PC-3 (cell line): ENCODE measurements around the gene ZNF256. TPM values are rescaled to one million over a fixed set of nuclear protein-coding genes. Genes with fewer than 3 reads are reported as not detected.

Source experiments
- ATAC-seq: fragments of 200-7000 bp; cut with Tn5 transposase; 2 replicates; pipeline ENCODE4 v1.9.1; 2020; ENCODE audit warnings: mild to moderate bottlenecking, moderate library complexity
- BruUV-seq: library from RNA; stranded (reverse); fragments of 400-500 nt; replicated peaks from 2 replicates; lab custom pipeline; 2021; lab: Mats Ljungman, UMichigan
- CTCF ChIA-PET: fragments of 300-600 bp; sonication (Branson Sonifier 250); formaldehyde crosslinking; loops from one replicate; lab custom pipeline; 2022; ENCODE audit warnings: antibody characterized with exemption; lab: Charles Lee
- POLR2A ChIA-PET: fragments of 300-600 bp; sonication (Branson Sonifier 250); formaldehyde crosslinking; loops from one replicate; lab custom pipeline; 2022; ENCODE audit warnings: antibody characterized with exemption; ENCODE audit not compliant: unreplicated experiment; lab: Charles Lee
- DNase-seq: peaks from one replicate; pipeline ENCODE4 v3.0.0-alpha.2; 2015
- H2AFZ ChIP-seq: fragments of 300-600 bp; sonication (generic); 2 replicates; pipeline ENCODE4 v1.6.0; 2016; ENCODE audit warnings: antibody characterized with exemption, low read length
- H3F3A ChIP-seq: fragments of 300-600 bp; sonication (generic); one replicate; pipeline ENCODE4 v1.6.0; 2017; ENCODE audit warnings: antibody characterized with exemption, low read length, control low read depth, mild to moderate bottlenecking; ENCODE audit not compliant: unreplicated experiment
- H3K27ac ChIP-seq: fragments of 300-600 bp; sonication (generic); 2 replicates; pipeline ENCODE4 v1.5.1; 2016; ENCODE audit warnings: mild to moderate bottlenecking, low read length
- H3K27me3 ChIP-seq: fragments of 300-600 bp; sonication (generic); 2 replicates; pipeline ENCODE4 v1.6.1; 2016; ENCODE audit warnings: low read length, mixed read lengths
- H3K36me3 ChIP-seq: fragments of 300-600 bp; sonication (generic); 2 replicates; pipeline ENCODE4 v1.6.1; 2016; ENCODE audit warnings: low read depth, mixed run types, low read length, mixed read lengths
- H3K4me1 ChIP-seq: fragments of 300-600 bp; sonication (generic); 2 replicates; pipeline ENCODE4 v1.5.1; 2016; ENCODE audit warnings: low read length; ENCODE audit not compliant: insufficient read depth
- H3K4me2 ChIP-seq: fragments of 300-600 bp; sonication (generic); 2 replicates; pipeline ENCODE4 v1.6.0; 2016; ENCODE audit warnings: low read length
- H3K4me3 ChIP-seq: fragments of 300-600 bp; sonication (generic); 2 replicates; pipeline ENCODE4 v1.5.1; 2016; ENCODE audit warnings: mild to moderate bottlenecking, low read length, mixed read lengths
- H3K79me2 ChIP-seq: fragments of 300-600 bp; sonication (generic); 2 replicates; pipeline ENCODE4 v1.6.1; 2017; ENCODE audit warnings: low read length, mixed read lengths
- H3K9ac ChIP-seq: fragments of 300-600 bp; sonication (generic); 2 replicates; pipeline ENCODE4 v1.6.0; 2016; ENCODE audit warnings: mild to moderate bottlenecking, low read length
- H3K9me2 ChIP-seq: fragments of 300-600 bp; sonication (generic); replicated peaks from 2 replicates; pipeline ENCODE4 v1.6.1; 2016; ENCODE audit warnings: mixed run types, low read length, mixed read lengths
- H3K9me3 ChIP-seq: fragments of 300-600 bp; sonication (generic); 2 replicates; pipeline ENCODE4 v1.6.1; 2016; ENCODE audit warnings: low read length, mixed read lengths
- H4K20me1 ChIP-seq: fragments of 300-600 bp; sonication (generic); 2 replicates; pipeline ENCODE4 v1.6.1; 2016; ENCODE audit warnings: low read length, mixed read lengths
- CTCF ChIP-seq: fragments of 300-600 bp; sonication (generic); conservative IDR thresholded peaks from 2 replicates; pipeline ENCODE4 v1.5.1; 2017; ENCODE audit warnings: antibody characterized with exemption, low read depth, mild to moderate bottlenecking, low read length
- EZH2 ChIP-seq: fragments of 300-600 bp; sonication (generic); IDR thresholded peaks from one replicate; pipeline ENCODE4 v1.6.1; 2017; ENCODE audit warnings: antibody characterized with exemption, mild to moderate bottlenecking, low read length; ENCODE audit not compliant: unreplicated experiment
- EZH2phosphoT487 ChIP-seq: fragments of 300-600 bp; sonication (generic); IDR thresholded peaks from 2 replicates; pipeline ENCODE4 v1.6.1; 2018; ENCODE audit warnings: mild to moderate bottlenecking, antibody characterized with exemption, low read length, borderline replicate concordance
- intact Hi-C: fragments of 100-400 bp; cut with micrococcal nuclease; formaldehyde crosslinking; loops from 2 replicates; pipeline ENCODE4 v1.9.0; 2023
- total RNA-seq: library from RNA; depleted of rRNA; stranded (reverse); fragments of >200 nt; gene quantifications from 2 replicates; pipeline ENCODE4 v1.2.3, GENCODE V29; 2014

The ZNF256 gene
- total RNA-seq, 1 experiment from 2014 or later: 4.4 TPM

DNA sequence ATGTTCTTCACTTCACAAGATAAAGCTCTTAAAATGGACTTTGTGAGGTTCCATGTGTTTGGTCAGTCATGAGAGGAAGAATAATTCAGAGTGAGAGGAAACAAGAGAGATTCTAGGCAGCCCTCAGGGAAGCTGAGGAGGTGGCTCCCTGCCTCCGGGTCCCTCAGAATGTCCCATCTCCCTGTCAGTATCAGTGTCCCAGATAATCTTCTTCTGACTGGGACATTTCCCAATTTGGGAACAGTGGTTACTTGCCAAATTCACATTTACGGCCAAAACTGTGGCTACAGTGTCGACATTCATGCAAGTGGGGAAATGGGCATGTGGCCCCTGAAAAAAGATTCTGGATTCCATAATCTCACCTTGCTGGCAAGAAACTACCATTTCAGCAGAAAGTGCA, 40.1 kb downstream of the ZNF256 start:
- no peak for ATAC-seq
- ChIA-PET POLR2A (no interaction called here), CTCF (no interaction called here)
- no peaks in the 10 kb centered on the region for H3F3A ChIP-seq
- H3K79me2 ChIP-seq: no peaks in the 10 kb centered on the region
- no peaks in the 10 kb centered on the region for H4K20me1 ChIP-seq
- no peaks in the 10 kb centered on the region for H3K27me3 ChIP-seq
- H2AFZ ChIP-seq: no peak overlapping the region
- H3K4me1 ChIP-seq: no peaks in the 10 kb centered on the region
- no peak overlapping the region for H3K27ac ChIP-seq
- TF ChIP-seq EZH2 (no peak), EZH2phosphoT487 (no peak), CTCF (no peak)
- H3K9me2 ChIP-seq: no peaks in the 10 kb centered on the region
- intact Hi-C loops: no loop called here
- H3K36me3 ChIP-seq: peaks cover 52% of the 10 kb centered on the region
- no peak for DNase-seq
- no peak overlapping the region for H3K4me2 ChIP-seq
- H3K9me3 ChIP-seq: peaks cover 10% of the 10 kb centered on the region; the same call in 1 of the 2 replicates
- no peak overlapping the region for H3K4me3 ChIP-seq
- H3K9ac ChIP-seq: no peak overlapping the region
- BruUV-seq: no TSS peak

- no peaks in the 10 kb centered on the region for H3K27me3 ChIP-seq
- no peak overlapping the region for H3K4me3 ChIP-seq
- H3F3A ChIP-seq: no peaks in the 10 kb centered on the region
- DNase-seq (no peak), ATAC-seq (no peak)
- no TSS peak for BruUV-seq
- peaks cover 34% of the 10 kb centered on the region for H3K36me3 ChIP-seq
- CTCF ChIA-PET: no interaction called here
- H3K9me2 ChIP-seq: no peaks in the 10 kb centered on the region
- H3K9ac ChIP-seq: no peak overlapping the region
- H3K4me2 ChIP-seq: no peak overlapping the region
- intact Hi-C loops: no loop called here
- H4K20me1 ChIP-seq: no peaks in the 10 kb centered on the region
- H3K27ac ChIP-seq: no peak overlapping the region
- no peak overlapping the region for H2AFZ ChIP-seq
- no peaks in the 10 kb centered on the region for H3K79me2 ChIP-seq
- POLR2A ChIA-PET: no interaction called here
- H3K9me3 ChIP-seq: peaks cover 10% of the 10 kb centered on the region; the same call in 1 of the 2 replicates
- TF ChIP-seq EZH2phosphoT487 (no peak), CTCF (no peak), EZH2 (no peak)
- no peaks in the 10 kb centered on the region for H3K4me1 ChIP-seq
Observed at GRCh38 chr19:57905258-57905657, 42.2 kb downstream of the ZNF256 start.

DNA sequence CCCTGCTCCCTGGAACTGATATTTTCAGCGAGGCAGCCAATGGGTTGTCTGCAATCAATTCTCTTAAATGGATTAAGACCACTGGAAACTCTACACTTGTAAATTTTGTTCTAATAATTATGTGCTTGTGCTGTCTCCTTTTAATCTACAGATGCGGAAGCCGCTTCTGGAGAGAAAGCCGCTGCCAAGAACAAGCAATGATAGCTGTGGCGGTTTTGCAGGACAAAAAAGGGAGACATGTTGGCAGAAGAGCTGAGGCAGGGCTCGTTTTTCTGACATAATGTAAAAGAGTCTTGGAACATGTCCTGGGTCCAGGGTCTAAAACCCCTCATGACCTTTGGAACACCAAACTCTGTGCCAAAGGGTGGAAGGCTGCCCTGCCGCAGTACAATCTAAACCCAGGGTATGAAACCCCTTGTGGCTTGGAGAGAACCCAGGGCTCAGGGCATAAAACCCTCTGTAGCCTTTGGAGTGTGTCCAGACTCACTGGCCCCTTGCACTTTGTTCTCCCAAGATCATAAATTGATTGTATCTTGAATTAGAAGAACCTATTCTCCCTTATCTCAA, 43.8 kb downstream of the ZNF256 start:
- H3K27ac ChIP-seq: no peak overlapping the region
- ChIA-PET POLR2A (no interaction called here), CTCF (no interaction called here)
- no peak overlapping the region for H3K9ac ChIP-seq
- no peak overlapping the region for H3K4me3 ChIP-seq
- no peaks in the 10 kb centered on the region for H3K79me2 ChIP-seq
- H3F3A ChIP-seq: no peaks in the 10 kb centered on the region
- peaks cover 24% of the 10 kb centered on the region for H3K36me3 ChIP-seq
- no peaks in the 10 kb centered on the region for H4K20me1 ChIP-seq
- ATAC-seq (no peak), DNase-seq (no peak)
- H3K9me3 ChIP-seq: peaks cover 10% of the 10 kb centered on the region; the same call in 1 of the 2 replicates
- no peak overlapping the region for H2AFZ ChIP-seq
- intact Hi-C loops: no loop called here
- no peaks in the 10 kb centered on the region for H3K27me3 ChIP-seq
- no peak overlapping the region for H3K4me2 ChIP-seq
- no peaks in the 10 kb centered on the region for H3K9me2 ChIP-seq
- TF ChIP-seq EZH2phosphoT487 (no peak), EZH2 (no peak), CTCF (no peak)
- H3K4me1 ChIP-seq: no peaks in the 10 kb centered on the region
- BruUV-seq: no TSS peak
